ENCODE results near the gene REEP6. TPM values are rescaled to one million over a fixed set of nuclear protein-coding genes. Genes with fewer than 3 reads are reported as not detected.

The REEP6 gene
- polyA plus RNA-seq, 3 donors, result 0.51 to 1.8 (median 0.81) TPM

DNA sequence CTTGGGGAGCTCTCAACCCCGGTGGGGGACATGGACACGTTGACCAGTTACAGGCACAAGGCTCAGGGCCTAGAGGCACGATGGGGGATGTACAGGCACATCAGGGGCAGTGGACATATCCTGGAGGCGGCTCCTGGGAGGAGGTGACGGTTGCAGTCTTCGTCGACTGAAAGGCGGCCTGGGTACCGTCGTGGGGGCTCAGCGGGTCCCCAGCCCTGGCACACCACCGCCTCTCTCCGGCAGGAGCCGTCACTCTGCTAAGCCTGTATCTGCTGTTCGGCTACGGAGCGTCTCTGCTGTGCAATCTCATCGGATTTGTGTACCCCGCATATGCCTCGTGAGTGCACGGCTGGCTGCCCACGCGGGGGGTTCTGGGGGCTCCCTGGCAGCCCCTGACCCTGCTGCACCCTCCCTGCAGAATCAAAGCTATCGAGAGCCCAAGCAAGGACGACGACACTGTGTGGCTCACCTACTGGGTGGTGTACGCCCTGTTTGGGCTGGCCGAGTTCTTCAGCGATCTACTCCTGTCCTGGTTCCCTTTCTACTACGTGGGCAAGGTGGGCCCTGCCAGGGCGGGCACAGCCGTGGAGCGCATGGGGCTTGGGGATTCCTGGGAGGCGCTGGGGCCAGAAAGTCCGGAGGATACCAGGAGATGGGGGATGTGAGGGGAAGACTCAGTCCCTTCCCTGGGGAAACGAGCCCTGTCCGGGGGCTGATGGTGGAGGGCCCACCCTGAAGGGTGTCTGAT, 4.2 kb downstream of the REEP6 start:
- no peak for DNase-seq
- Histone ChIP-seq H3K36me3 (replicated peaks in 1 of 2; ENCODE audit: control insufficient read depth in 1 of 2, insufficient read depth in 2 of 2, low read length in 2 of 2) (no peaks in the 10 kb centered on the region), H2AFZ (ENCODE audit: insufficient read depth, low read depth, low read length, poor library complexity, severe bottlenecking) (no peak overlapping the region), H3K27ac (ENCODE audit: low read depth in 1 of 2, low read length in 2 of 2) (no peak overlapping the region), H3K9ac (ENCODE audit: insufficient read depth, low read length, poor library complexity, severe bottlenecking) (no peak overlapping the region), H3K79me2 (ENCODE audit: insufficient read depth, low read length) (no peaks in the 10 kb centered on the region), H3K4me3 (replicated peaks in 1 of 3; ENCODE audit: low read depth in 2 of 3, low read length in 3 of 3) (no peak overlapping the region), H3K9me3 (replicated peaks in 1 of 2; ENCODE audit: control insufficient read depth in 1 of 2, insufficient read depth in 1 of 2, low read length in 2 of 2) (no peaks in the 10 kb centered on the region), H3K4me1 (ENCODE audit: control insufficient read depth in 1 of 2, insufficient read depth in 2 of 2, low read length in 2 of 2) (peaks cover 7 to 14% of the 10 kb centered on the region in 2 donors), H4K20me1 (ENCODE audit: insufficient read depth, low read length) (no peaks in the 10 kb centered on the region), H3K4me2 (replicated peaks; ENCODE audit: extremely low read depth, low read length, poor library complexity, severe bottlenecking) (no peak overlapping the region), H3K27me3 (ENCODE audit: control insufficient read depth in 2 of 2, insufficient read depth in 2 of 2, low read length in 2 of 2) (peaks cover 0 to 21% of the 10 kb centered on the region in 2 donors)
- Mint-ChIP-seq H3K36me3 (no peaks in the 10 kb centered on the region), H3K4me3 (no peak overlapping the region), H3K27me3 (ENCODE audit: low read depth in 3 of 3) (peaks cover 14 to 31% (median 31%) of the 10 kb centered on the region in 3 donors), H3K4me1 (peaks cover 10% of the 10 kb centered on the region), H3K27ac (no peak overlapping the region), H3K9me3 (peaks cover 0 to 7% (median 3%) of the 10 kb centered on the region in 7 donors)
- 88% methylated on average over 37 of the region's 37 CpGs for WGBS (ENCODE audit: insufficient coverage)
- intact Hi-C loops (cut with micrococcal nuclease), result no loop called here
- TF ChIP-seq, protein P1, sequence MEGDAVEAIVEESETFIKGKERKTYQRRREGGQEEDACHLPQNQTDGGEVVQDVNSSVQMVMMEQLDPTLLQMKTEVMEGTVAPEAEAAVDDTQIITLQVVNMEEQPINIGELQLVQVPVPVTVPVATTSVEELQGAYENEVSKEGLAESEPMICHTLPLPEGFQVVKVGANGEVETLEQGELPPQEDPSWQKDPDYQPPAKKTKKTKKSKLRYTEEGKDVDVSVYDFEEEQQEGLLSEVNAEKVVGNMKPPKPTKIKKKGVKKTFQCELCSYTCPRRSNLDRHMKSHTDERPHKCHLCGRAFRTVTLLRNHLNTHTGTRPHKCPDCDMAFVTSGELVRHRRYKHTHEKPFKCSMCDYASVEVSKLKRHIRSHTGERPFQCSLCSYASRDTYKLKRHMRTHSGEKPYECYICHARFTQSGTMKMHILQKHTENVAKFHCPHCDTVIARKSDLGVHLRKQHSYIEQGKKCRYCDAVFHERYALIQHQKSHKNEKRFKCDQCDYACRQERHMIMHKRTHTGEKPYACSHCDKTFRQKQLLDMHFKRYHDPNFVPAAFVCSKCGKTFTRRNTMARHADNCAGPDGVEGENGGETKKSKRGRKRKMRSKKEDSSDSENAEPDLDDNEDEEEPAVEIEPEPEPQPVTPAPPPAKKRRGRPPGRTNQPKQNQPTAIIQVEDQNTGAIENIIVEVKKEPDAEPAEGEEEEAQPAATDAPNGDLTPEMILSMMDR (IDR thresholded peaks at IDR 0.05), result no peak

DNA sequence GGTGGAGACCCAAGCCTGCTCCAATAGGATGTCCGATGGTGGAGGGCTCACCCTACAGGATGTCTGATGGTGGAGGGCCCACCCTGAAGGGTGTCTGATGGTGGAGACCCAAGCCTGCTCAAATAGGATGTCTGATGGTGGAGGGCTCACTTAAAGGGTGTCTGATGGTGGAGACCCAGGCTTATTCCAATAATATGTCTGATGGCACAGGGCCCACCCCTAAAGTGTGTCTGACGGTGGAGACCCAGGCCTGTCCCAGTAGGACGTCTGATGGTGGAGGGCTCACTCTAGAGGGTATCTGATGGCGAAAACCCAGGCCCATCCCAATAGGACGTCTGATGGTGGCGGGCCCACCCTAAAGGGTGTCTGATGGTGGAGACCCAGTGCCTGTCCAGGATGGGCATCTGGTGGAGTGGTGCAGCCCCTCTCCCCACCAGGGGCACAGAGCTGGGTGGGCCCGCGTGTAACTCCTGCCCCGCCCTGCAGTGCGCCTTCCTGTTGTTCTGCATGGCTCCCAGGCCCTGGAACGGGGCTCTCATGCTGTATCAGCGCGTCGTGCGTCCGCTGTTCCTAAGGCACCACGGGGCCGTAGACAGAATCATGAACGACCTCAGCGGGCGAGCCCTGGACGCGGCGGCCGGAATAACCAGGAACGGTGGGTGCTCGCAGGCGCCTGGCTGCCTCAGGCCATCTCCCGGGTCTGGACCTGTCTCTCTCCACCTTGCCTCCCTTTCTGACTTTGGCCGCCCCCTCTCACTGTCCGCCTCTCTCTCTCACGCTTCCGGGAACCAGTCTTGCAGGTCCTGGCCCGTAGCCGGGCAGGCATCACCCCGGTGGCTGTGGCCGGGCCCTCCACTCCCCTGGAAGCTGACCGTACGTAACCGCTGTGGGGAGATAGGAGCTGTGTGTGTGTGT, 5.1 kb downstream of the REEP6 start:
- Histone ChIP-seq H3K4me1 (ENCODE audit: control insufficient read depth in 1 of 2, insufficient read depth in 2 of 2, low read length in 2 of 2) (peaks cover 7 to 9% of the 10 kb centered on the region in 2 donors), H3K4me3 (replicated peaks in 1 of 3; ENCODE audit: low read depth in 2 of 3, low read length in 3 of 3) (no peak overlapping the region), H3K4me2 (replicated peaks; ENCODE audit: extremely low read depth, low read length, poor library complexity, severe bottlenecking) (no peak overlapping the region), H3K36me3 (replicated peaks in 1 of 2; ENCODE audit: control insufficient read depth in 1 of 2, insufficient read depth in 2 of 2, low read length in 2 of 2) (no peaks in the 10 kb centered on the region), H3K27me3 (ENCODE audit: control insufficient read depth in 2 of 2, insufficient read depth in 2 of 2, low read length in 2 of 2) (peaks cover 0 to 21% of the 10 kb centered on the region in 2 donors), H2AFZ (ENCODE audit: insufficient read depth, low read depth, low read length, poor library complexity, severe bottlenecking) (no peak overlapping the region), H3K9ac (ENCODE audit: insufficient read depth, low read length, poor library complexity, severe bottlenecking) (no peak overlapping the region), H3K79me2 (ENCODE audit: insufficient read depth, low read length) (no peaks in the 10 kb centered on the region), H4K20me1 (ENCODE audit: insufficient read depth, low read length) (no peaks in the 10 kb centered on the region), H3K27ac (ENCODE audit: low read depth in 1 of 2, low read length in 2 of 2) (no peak overlapping the region), H3K9me3 (replicated peaks in 1 of 2; ENCODE audit: control insufficient read depth in 1 of 2, insufficient read depth in 1 of 2, low read length in 2 of 2) (no peaks in the 10 kb centered on the region)
- Mint-ChIP-seq H3K27me3 (ENCODE audit: low read depth in 3 of 3) (peaks cover 14 to 32% (median 30%) of the 10 kb centered on the region in 3 donors), H3K4me3 (no peak overlapping the region), H3K27ac (no peak overlapping the region), H3K9me3 (peaks cover 0 to 8% (median 3%) of the 10 kb centered on the region in 7 donors), H3K36me3 (no peaks in the 10 kb centered on the region), H3K4me1 (peaks cover 6% of the 10 kb centered on the region)
- 86% methylated on average over 26 of the region's 40 CpGs for WGBS (ENCODE audit: insufficient coverage)
- intact Hi-C loops (cut with micrococcal nuclease), result no loop called here
- TF ChIP-seq, protein P1 (IDR thresholded peaks at IDR 0.05), result no peak
- no peak for DNase-seq
